GM12875 (cell line): ENCODE measurements around the gene VWC2.

Experiments used
- H3K4me3 ChIP-seq: one replicate; pipeline ENCODE4 v1.5.1; 2011; ENCODE audit warnings: low read depth, low read length, control low read depth
- TF ChIP-seq, protein P1 (sequence below): IDR thresholded peaks from 2 replicates; pipeline ENCODE4 v1.5.1; 2011; ENCODE audit warnings: low read depth, mild to moderate bottlenecking, control low read depth, inconsistent platforms, low read length, moderate library complexity, borderline replicate concordance; ENCODE audit not compliant: insufficient read depth

VWC2 gene

DNA sequence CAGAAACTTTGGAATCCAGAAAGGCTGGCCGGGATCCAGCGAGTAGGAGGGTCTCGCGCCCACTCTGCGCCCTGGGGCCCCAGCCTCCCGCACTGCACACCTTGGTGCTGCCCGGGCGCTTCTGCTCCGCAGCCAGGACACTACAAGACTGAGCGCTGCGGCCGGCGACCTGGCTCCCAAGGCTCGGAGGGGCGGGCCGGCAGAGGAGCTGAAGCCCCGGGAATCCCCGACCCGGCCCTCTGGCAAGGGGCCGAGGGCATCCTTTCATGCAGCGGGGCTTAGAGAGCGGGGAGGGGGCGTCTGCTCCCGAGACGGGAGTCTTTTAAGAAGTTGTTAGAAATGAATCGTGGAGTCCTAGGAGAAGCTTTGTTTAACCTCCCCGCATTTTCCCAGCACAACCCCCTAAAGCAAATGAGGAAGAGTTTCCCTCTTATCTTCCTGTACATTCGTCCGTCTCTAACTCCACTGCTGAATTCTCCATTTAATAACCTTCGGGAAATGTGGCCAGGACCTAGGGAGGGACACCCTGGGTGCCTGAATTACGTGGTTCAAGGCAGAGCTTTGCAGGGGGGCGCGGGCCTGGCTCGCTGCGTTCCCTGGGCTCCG, 1.1 kb downstream of the VWC2 start:
- H3K4me3 ChIP-seq: no peak overlapping the region
- TF ChIP-seq, protein P1, sequence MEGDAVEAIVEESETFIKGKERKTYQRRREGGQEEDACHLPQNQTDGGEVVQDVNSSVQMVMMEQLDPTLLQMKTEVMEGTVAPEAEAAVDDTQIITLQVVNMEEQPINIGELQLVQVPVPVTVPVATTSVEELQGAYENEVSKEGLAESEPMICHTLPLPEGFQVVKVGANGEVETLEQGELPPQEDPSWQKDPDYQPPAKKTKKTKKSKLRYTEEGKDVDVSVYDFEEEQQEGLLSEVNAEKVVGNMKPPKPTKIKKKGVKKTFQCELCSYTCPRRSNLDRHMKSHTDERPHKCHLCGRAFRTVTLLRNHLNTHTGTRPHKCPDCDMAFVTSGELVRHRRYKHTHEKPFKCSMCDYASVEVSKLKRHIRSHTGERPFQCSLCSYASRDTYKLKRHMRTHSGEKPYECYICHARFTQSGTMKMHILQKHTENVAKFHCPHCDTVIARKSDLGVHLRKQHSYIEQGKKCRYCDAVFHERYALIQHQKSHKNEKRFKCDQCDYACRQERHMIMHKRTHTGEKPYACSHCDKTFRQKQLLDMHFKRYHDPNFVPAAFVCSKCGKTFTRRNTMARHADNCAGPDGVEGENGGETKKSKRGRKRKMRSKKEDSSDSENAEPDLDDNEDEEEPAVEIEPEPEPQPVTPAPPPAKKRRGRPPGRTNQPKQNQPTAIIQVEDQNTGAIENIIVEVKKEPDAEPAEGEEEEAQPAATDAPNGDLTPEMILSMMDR: no peak

DNA sequence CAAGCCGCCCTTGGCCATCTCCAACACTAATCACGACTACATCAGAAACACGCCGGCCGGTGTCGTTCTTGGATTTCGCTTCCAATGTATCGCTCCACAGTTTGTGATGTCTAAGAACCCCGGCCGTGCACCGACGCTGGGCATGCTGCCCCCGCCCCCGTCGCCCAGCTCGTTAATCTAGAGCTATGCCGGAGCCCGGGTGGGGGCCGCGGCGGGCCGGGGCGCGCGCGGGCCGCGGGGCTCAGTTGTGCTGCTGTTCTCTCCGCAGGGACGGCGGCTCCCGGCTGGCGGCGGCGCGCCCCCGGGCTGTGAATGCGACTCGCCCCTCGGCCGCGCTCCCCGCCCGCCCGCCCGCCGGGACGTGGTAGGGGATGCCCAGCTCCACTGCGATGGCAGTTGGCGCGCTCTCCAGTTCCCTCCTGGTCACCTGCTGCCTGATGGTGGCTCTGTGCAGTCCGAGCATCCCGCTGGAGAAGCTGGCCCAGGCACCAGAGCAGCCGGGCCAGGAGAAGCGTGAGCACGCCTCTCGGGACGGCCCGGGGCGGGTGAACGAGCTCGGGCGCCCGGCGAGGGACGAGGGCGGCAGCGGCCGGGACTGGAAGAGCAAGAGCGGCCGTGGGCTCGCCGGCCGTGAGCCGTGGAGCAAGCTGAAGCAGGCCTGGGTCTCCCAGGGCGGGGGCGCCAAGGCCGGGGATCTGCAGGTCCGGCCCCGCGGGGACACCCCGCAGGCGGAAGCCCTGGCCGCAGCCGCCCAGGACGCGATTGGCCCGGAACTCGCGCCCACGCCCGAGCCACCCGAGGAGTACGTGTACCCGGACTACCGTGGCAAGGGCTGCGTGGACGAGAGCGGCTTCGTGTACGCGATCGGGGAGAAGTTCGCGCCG, 1.9 kb downstream of the VWC2 start:
- TF ChIP-seq, protein P1: no peak
- H3K4me3 ChIP-seq: no peak overlapping the region

DNA sequence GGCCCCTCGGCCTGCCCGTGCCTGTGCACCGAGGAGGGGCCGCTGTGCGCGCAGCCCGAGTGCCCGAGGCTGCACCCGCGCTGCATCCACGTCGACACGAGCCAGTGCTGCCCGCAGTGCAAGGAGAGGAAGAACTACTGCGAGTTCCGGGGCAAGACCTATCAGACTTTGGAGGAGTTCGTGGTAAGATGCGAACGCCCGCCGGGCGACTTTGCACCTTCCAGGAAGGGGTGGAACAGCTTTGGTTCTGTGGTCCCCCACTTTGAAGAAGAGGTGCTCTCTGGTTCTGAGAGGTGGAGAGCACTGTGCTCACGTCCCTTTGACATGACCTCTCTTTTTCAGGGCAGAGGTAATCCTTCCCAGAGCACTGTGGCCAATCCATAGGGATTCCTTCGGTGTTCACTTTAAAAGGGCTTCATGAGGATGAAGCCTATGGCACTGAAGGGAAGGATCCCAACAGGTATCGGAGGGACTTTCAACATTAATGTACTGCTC, 2.6 kb downstream of the VWC2 start:
- no peak overlapping the region for H3K4me3 ChIP-seq
- TF ChIP-seq, protein P1: no peak

DNA sequence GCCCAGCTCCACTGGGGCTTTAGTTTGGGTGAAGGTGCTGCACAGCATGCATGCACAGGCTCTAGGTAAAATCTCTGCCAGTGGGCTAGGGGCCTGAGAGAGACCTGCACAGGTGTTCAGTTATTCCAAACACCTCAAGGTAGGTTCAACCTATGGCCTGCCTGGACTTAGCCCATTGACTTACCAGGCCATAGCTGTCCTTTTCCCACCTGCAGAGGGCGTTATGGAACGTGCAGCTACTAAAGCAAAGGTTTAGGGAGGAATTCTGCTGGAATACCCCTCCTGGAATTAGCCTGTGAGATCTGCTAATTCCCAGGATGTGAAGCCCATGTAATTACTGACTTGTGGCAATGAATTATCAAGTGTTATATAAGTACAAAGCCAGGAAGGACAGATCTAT, 3.6 kb downstream of the VWC2 start:
- TF ChIP-seq, protein P1: peak; percentile 15; the same call in 1 of the 2 replicates
- no peak overlapping the region for H3K4me3 ChIP-seq

DNA sequence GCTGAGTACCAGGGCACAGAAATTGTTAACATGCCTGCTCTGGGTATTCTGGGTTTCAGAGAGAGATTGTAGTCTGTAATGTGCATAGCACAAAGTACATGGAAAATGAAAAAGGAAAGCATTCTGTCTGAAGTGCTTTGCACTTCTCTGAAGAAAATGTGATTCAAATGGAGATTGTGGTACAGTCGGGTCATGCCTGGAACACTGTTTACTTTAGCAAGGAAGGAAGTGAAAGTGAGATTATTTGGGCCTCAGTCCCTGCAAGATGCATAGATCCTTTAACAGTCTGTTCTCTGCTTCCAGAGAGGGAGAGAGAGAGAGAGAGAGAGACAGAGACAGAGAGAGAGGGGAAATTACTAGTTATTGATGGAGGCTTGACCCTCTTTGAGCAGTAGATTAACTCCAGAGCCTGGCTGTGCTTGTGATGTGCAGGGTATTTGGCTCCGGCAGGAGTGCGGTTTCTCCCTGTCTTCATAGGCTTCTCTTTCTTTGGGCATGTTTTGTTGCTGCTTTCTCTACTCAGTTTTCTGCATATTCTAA, 5.4 kb downstream of the VWC2 start:
- no peak overlapping the region for H3K4me3 ChIP-seq

DNA sequence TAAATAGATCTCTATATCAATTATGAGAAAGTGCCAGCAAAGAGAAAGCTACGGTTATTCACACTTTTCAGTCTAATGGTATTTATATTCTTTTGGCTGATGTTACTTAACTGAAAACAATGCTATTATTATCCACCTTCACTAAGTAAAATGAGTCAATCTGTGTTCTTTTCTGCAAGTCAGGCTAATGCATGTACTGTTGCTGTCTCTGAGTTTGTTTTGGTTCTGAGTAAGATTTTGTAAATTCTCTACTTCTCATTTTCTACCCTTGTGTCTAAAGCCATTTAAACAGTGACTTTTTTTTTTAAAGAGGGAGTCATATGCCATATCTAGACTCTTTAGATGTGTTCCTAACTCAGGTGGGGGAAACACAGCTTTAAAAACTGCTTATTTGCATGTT, 7.5 kb downstream of the VWC2 start:
- no peak overlapping the region for H3K4me3 ChIP-seq
- TF ChIP-seq, protein P1: no peak

More for the DNA sequence above, 5.4 kb downstream of the VWC2 start:
- TF ChIP-seq, protein P1: no peak
